IPS DF 19.7 (cell line): ENCODE results near the gene C9orf50.

ENCODE experiments used
- DNase-seq: peaks from one replicate; pipeline ENCODE4 v3.0.0-alpha.2; 2013; ENCODE audit warnings: low read depth, low spot score

The C9orf50 gene

GRCh38 chr9:129570450-129571297, 50.2 kb downstream of the C9orf50 start:
- DNase-seq = no peak

DNA sequence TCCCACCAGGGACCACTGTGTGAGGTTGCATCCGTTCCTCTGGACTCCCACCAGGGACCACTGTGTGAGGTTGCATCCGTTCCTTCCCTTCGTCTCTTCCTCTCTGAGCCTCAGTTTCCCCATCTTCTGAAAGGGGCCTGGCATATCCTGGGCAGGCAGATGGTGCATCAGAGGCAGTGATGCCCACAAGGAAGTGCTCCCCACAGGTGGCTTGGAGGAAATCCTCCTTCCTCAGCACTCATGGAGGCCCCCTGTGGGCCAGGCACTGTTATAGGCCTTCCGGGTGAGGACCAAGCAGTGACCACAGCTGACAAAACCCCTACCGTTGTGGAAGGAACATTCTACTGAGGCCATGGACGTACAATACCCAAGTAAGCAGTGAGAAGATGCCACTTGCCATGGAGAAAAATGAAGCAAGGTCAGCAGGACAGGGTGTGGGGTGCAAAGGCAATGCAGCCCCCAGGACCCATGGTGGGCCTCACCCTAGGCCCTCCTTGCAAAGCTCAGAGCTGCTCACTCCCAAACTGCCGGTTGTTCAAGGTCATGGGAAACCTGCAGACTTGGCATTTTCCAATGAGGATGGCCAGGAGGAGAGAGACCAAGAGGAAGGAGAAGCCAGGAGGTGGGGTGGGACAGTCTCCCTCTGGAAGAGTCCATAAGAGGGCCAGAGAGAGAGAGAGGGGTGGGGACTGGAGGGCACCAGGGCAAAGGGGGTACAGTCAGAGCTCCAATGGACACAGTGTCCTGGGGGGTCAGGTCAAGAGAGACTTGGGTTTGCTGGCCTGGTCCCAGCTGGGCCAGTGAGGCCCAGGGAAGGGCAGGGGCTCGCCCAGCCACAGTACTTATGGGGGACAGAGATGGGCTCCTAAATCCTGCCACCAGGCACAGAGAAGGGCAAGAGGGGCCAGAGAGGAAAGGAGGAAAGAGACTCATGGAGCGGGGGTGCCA, 51.1 kb downstream of the C9orf50 start:
- DNase-seq = no peak

DNA sequence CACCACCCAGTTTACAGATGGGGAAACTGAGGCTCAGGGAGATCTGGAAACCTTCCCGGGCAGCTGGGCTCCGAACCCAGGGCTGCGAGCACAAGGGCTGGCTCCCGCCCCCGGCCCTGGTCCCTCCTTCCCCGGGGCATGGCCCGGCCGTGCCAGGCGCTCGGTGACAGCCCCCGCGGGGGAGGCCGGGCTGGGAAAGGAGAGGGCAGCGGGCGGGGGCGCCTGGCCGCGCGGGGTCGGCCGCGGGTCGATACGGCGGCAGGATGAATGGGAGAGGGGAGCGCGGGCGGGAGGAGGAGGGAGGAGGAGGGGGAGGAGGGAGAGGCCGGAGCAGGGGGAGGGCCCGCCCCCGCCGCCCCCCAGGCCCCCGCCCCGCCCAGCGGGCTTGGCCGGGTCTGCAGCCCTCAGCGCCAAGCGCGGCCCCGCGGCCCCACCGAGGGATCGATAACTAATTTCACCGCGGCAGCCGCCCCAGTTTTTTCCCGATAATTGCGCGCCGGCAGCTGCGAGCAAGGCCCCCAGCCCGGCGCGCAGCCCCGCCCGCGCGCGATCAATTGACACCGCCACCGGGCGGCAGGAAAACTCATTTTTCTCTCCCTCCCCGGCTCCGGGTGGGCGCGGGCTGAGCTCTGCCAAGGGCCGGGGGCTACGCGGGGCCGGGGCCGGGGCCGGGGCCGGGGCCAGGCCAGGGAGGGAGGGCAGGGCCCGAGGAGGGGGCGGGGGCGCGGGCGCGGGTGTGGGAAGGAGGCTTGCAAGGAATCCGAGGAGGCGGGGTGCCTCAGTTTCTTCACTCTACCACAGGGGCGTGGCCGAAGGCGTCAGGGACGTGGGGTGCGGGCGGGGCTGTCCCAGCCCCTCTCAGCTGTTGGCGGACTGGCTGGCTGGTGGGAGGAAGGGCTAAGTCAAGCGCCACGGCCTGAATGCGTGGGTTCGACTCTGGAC, 52.1 kb downstream of the C9orf50 start:
- DNase-seq = no peak

DNA sequence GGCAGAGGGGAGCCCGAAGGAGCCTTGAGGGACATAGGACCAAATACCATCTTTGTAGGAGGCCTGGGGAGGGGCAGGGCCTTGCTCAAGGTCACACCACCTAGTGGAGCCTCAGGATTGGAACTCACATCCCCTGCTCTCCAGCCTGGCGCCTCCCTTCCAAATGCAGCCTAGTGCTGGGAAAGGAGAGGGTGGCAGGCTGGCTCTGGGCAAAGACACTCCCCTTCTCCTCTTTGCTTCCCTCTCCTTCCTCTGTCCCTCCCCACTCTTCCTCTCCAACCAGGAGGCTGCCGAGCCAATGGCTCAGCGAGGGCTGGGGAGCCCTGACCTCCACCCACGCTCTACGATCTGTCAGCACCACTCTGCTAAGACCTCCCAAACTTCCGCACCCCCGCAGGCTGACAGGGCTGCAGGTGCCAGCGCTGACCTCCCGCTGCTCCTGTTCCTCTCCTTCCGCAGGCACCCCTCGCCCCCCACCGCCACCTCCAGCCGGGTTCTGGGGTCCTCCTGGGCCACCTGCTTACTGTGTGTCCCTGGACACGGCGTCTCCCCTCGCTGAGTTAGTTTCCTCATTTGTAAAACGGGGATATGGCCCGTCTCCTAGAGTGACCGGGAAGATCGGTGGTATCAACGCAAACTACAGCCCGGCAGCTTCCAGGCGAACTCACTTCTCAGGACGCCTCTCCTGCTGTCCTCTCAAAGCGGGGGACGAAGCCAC, 52.9 kb downstream of the C9orf50 start:
- no peak for DNase-seq

- DNase-seq = no peak
Observed at GRCh38 chr9:129567329-129567728, 53.6 kb downstream of the C9orf50 start.

DNA sequence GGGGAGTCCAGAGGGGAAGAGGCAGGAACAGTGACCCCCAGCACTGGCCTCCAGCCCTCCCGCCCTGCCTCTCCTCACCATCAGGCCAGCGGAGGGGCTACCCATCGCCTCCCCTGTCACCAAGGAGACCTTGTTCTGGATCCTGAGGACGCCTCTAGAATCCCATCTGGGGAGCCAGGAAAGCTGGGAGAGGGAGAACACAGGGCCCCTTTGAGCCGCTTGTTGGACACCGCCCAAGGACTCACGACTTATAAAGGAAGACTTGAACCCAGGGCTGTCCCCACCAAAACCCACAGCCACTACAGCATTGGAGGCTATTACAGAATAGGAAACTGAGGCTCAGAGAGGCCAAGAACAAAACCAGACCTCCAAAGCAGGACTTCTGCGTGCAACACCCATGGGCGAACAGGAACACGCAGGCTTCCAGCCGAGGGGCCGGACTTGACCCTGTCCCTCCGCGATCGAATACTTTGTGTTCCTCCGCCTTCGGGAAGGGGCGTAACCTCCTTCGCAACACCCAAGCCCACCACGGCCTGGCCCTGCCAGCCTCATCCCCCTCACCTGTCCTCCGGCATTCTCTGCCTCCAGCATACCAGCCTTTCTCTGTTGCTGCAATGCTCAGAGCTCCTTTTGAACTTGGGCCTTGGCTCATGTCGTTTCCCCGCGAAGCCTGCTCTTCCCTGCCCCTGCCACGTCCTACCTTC, 54.2 kb downstream of the C9orf50 start:
- no peak for DNase-seq

GRCh38 chr9:129562917-129563316, 58.0 kb downstream of the C9orf50 start:
- no peak for DNase-seq

DNA sequence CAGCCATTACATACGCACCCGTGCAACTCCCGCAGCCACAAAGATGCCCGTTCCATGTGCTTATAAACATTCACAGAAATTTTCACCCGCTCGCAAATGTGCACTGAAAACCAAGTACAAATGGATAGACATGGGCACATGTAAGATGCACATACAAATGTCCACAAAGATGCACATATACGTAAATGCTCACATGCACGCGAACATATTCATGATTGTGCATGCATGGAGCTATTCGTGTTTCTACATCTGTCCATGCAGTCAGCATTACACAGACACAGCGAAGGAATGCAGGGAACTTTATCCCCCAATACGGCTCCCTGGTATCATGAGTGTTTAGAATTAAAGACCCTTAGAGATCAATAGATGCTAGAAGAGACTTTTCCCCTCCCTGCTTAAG, 58.4 kb downstream of the C9orf50 start:
- no peak for DNase-seq
